Measurements from ENCODE around the gene CFAP69. TPM values are rescaled to one million over a fixed set of nuclear protein-coding genes. Genes with fewer than 3 reads are reported as not detected.

CFAP69 gene
- total and polyA plus RNA-seq, 2 experiments from 2014 or later = 4.9 to 7.9 TPM

DNA sequence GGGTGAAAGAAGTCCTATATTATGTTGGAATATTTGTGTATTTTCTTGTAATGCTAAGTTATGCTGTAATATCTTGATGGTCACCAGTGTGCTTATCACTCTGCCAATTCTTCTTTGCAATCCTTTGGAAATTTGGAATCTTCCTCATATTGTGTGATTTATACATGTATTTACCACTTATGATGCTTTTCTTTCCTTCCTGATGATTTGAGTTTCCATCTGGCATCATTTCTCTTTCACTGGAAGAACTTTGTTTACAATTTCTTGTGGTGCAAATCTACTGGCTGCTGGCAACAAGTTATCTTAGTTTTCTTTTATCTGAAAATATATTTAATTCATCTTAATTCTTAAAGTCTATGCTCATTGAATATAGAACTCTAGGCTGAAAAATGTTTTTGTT lies 29.2 kb downstream of the CFAP69 start:
- no peaks in the 10 kb centered on the region for H3K27me3 ChIP-seq (ENCODE audit: insufficient read depth)
- no peaks in the 10 kb centered on the region for H3K9me2 ChIP-seq (ENCODE audit: insufficient read depth)
- ATAC-seq (no peak), DNase-seq (ENCODE audit: low spot score) (no peak)
- no peak overlapping the region for H3K4me2 ChIP-seq
- no peaks in the 10 kb centered on the region for H3K36me3 ChIP-seq (ENCODE audit: insufficient read depth)
- Mint-ChIP-seq H3K27ac (no peak overlapping the region), H3K4me3 (no peak overlapping the region), H3K4me1 (no peaks in the 10 kb centered on the region), H3K36me3 (ENCODE audit: low read depth) (no peaks in the 10 kb centered on the region), H3K27me3 (ENCODE audit: insufficient read depth, low read depth, poor library complexity) (no peaks in the 10 kb centered on the region), H3K9me3 (no peaks in the 10 kb centered on the region)
- no peak overlapping the region for H3K4me3 ChIP-seq
- no peaks in the 10 kb centered on the region for H3F3A ChIP-seq (replicated peaks; ENCODE audit: low read depth)
- no peak overlapping the region for H3K27ac ChIP-seq (ENCODE audit: low read depth)
- H4K20me1 ChIP-seq (replicated peaks; ENCODE audit: insufficient read depth) = no peaks in the 10 kb centered on the region
- TF ChIP-seq CREB1 (CRISPR knock-in tag; IDR thresholded peaks at IDR 0.05; ENCODE audit: low read depth) = no peak
- TF ChIP-seq, protein P1, sequence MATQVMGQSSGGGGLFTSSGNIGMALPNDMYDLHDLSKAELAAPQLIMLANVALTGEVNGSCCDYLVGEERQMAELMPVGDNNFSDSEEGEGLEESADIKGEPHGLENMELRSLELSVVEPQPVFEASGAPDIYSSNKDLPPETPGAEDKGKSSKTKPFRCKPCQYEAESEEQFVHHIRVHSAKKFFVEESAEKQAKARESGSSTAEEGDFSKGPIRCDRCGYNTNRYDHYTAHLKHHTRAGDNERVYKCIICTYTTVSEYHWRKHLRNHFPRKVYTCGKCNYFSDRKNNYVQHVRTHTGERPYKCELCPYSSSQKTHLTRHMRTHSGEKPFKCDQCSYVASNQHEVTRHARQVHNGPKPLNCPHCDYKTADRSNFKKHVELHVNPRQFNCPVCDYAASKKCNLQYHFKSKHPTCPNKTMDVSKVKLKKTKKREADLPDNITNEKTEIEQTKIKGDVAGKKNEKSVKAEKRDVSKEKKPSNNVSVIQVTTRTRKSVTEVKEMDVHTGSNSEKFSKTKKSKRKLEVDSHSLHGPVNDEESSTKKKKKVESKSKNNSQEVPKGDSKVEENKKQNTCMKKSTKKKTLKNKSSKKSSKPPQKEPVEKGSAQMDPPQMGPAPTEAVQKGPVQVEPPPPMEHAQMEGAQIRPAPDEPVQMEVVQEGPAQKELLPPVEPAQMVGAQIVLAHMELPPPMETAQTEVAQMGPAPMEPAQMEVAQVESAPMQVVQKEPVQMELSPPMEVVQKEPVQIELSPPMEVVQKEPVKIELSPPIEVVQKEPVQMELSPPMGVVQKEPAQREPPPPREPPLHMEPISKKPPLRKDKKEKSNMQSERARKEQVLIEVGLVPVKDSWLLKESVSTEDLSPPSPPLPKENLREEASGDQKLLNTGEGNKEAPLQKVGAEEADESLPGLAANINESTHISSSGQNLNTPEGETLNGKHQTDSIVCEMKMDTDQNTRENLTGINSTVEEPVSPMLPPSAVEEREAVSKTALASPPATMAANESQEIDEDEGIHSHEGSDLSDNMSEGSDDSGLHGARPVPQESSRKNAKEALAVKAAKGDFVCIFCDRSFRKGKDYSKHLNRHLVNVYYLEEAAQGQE (IDR thresholded peaks at IDR 0.05; ENCODE audit: unreplicated experiment) = no peak
- TF ChIP-seq, protein P2, sequence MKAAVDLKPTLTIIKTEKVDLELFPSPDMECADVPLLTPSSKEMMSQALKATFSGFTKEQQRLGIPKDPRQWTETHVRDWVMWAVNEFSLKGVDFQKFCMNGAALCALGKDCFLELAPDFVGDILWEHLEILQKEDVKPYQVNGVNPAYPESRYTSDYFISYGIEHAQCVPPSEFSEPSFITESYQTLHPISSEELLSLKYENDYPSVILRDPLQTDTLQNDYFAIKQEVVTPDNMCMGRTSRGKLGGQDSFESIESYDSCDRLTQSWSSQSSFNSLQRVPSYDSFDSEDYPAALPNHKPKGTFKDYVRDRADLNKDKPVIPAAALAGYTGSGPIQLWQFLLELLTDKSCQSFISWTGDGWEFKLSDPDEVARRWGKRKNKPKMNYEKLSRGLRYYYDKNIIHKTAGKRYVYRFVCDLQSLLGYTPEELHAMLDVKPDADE (IDR thresholded peaks at IDR 0.05) = no peak
- TF ChIP-seq, protein P3, sequence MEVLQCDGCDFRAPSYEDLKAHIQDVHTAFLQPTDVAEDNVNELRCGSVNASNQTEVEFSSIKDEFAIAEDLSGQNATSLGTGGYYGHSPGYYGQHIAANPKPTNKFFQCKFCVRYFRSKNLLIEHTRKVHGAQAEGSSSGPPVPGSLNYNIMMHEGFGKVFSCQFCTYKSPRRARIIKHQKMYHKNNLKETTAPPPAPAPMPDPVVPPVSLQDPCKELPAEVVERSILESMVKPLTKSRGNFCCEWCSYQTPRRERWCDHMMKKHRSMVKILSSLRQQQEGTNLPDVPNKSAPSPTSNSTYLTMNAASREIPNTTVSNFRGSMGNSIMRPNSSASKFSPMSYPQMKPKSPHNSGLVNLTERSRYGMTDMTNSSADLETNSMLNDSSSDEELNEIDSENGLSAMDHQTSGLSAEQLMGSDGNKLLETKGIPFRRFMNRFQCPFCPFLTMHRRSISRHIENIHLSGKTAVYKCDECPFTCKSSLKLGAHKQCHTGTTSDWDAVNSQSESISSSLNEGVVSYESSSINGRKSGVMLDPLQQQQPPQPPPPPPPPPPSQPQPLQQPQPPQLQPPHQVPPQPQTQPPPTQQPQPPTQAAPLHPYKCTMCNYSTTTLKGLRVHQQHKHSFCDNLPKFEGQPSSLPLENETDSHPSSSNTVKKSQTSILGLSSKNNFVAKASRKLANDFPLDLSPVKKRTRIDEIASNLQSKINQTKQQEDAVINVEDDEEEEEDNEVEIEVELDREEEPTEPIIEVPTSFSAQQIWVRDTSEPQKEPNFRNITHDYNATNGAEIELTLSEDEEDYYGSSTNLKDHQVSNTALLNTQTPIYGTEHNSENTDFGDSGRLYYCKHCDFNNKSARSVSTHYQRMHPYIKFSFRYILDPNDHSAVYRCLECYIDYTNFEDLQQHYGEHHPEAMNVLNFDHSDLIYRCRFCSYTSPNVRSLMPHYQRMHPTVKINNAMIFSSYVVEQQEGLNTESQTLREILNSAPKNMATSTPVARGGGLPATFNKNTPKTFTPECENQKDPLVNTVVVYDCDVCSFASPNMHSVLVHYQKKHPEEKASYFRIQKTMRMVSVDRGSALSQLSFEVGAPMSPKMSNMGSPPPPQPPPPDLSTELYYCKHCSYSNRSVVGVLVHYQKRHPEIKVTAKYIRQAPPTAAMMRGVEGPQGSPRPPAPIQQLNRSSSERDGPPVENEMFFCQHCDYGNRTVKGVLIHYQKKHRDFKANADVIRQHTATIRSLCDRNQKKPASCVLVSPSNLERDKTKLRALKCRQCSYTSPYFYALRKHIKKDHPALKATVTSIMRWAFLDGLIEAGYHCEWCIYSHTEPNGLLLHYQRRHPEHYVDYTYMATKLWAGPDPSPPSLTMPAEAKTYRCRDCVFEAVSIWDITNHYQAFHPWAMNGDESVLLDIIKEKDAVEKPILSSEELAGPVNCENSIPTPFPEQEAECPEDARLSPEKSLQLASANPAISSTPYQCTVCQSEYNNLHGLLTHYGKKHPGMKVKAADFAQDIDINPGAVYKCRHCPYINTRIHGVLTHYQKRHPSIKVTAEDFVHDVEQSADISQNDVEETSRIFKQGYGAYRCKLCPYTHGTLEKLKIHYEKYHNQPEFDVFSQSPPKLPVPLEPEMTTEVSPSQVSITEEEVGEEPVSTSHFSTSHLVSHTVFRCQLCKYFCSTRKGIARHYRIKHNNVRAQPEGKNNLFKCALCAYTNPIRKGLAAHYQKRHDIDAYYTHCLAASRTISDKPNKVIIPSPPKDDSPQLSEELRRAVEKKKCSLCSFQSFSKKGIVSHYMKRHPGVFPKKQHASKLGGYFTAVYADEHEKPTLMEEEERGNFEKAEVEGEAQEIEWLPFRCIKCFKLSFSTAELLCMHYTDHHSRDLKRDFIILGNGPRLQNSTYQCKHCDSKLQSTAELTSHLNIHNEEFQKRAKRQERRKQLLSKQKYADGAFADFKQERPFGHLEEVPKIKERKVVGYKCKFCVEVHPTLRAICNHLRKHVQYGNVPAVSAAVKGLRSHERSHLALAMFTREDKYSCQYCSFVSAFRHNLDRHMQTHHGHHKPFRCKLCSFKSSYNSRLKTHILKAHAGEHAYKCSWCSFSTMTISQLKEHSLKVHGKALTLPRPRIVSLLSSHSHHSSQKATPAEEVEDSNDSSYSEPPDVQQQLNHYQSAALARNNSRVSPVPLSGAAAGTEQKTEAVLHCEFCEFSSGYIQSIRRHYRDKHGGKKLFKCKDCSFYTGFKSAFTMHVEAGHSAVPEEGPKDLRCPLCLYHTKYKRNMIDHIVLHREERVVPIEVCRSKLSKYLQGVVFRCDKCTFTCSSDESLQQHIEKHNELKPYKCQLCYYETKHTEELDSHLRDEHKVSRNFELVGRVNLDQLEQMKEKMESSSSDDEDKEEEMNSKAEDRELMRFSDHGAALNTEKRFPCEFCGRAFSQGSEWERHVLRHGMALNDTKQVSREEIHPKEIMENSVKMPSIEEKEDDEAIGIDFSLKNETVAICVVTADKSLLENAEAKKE (CRISPR knock-in tag; IDR thresholded peaks at IDR 0.05) = no peak
- TF ChIP-seq JUNB (IDR thresholded peaks at IDR 0.05; ENCODE audit: unreplicated experiment) = no peak
- no peak for TF ChIP-seq NANOG (IDR thresholded peaks at IDR 0.05; ENCODE audit: borderline replicate concordance)
- TF ChIP-seq STAT1 (IDR thresholded peaks at IDR 0.05; ENCODE audit: unreplicated experiment) = no peak
- no peak for TF ChIP-seq EZH2 (IDR thresholded peaks at IDR 0.05; ENCODE audit: low read depth, unreplicated experiment)
- TF ChIP-seq, protein P4, sequence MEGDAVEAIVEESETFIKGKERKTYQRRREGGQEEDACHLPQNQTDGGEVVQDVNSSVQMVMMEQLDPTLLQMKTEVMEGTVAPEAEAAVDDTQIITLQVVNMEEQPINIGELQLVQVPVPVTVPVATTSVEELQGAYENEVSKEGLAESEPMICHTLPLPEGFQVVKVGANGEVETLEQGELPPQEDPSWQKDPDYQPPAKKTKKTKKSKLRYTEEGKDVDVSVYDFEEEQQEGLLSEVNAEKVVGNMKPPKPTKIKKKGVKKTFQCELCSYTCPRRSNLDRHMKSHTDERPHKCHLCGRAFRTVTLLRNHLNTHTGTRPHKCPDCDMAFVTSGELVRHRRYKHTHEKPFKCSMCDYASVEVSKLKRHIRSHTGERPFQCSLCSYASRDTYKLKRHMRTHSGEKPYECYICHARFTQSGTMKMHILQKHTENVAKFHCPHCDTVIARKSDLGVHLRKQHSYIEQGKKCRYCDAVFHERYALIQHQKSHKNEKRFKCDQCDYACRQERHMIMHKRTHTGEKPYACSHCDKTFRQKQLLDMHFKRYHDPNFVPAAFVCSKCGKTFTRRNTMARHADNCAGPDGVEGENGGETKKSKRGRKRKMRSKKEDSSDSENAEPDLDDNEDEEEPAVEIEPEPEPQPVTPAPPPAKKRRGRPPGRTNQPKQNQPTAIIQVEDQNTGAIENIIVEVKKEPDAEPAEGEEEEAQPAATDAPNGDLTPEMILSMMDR (conservative IDR thresholded peaks at IDR 0.05; ENCODE audit: low read depth in 2 of 2) = no peak
- H2AFZ ChIP-seq = no peak overlapping the region
- H3K4me1 ChIP-seq (ENCODE audit: insufficient read depth) = no peaks in the 10 kb centered on the region
- H3K79me2 ChIP-seq (replicated peaks; ENCODE audit: insufficient read depth) = no peaks in the 10 kb centered on the region

Data from GM23338 (cell line).